AML-193 (cell line): Measurements from ENCODE around the gene ITIH1.

ENCODE experiments used
- DNase-seq, 2 experiments: peaks; one replicate each; lab custom pipeline; 2025; lab: John Stamatoyannopoulos, UW

The ITIH1 gene

GRCh38 chr3:52841211-52841980 lies 64.0 kb downstream of the ITIH1 start:
- no peak for DNase-seq
